Sigmoid colon (tissue), 3 donors: ENCODE results near the gene ARMC10.

Experiments used
- POLR2A ChIP-seq, 2 donors: fragments of 450-650 bp; IDR thresholded peaks; one replicate each; pipeline ENCODE4 v1.6.1; 2016; ENCODE audit warnings: antibody characterized with exemption in 2 of 2, mild to moderate bottlenecking in 2 of 2, moderate library complexity in 2 of 2
- TF ChIP-seq, protein P1 (sequence below), 4 experiments: fragments of 450-650 bp in 3 of 4; fragments of 200-600 bp in 1 of 4; IDR thresholded peaks; one replicate each; pipeline ENCODE4 v1.5.1; 2016 to 2019; ENCODE audit warnings: antibody characterized with exemption in 4 of 4, mild to moderate bottlenecking in 3 of 4, moderate library complexity in 2 of 4

DNA sequence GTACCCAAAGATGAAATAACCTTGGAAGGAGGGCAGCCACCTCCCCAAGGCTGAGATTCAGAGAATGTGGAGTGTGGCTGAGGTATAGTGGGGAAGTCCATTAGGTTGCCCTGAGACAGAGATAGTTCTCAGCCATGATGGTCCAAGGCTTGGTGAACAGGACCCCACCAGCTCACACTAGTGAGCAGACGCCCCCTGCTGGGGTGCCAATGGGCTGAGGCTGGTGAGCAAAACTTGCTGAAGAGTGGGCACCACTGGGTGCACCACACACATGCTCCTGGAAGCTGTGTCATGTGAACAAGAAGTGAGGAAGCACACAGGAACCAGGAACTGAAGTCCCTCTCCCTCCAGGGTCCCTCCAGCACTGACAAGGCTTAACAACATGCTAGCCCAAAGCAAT, 9.3 kb upstream of the ARMC10 start:
- TF ChIP-seq, protein P1, sequence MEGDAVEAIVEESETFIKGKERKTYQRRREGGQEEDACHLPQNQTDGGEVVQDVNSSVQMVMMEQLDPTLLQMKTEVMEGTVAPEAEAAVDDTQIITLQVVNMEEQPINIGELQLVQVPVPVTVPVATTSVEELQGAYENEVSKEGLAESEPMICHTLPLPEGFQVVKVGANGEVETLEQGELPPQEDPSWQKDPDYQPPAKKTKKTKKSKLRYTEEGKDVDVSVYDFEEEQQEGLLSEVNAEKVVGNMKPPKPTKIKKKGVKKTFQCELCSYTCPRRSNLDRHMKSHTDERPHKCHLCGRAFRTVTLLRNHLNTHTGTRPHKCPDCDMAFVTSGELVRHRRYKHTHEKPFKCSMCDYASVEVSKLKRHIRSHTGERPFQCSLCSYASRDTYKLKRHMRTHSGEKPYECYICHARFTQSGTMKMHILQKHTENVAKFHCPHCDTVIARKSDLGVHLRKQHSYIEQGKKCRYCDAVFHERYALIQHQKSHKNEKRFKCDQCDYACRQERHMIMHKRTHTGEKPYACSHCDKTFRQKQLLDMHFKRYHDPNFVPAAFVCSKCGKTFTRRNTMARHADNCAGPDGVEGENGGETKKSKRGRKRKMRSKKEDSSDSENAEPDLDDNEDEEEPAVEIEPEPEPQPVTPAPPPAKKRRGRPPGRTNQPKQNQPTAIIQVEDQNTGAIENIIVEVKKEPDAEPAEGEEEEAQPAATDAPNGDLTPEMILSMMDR (IDR thresholded peaks at IDR 0.05), result no peak
- no peak for TF ChIP-seq POLR2A (IDR thresholded peaks at IDR 0.05)
